T-cell (primary cell): ENCODE results near the gene IL9. TPM values are rescaled to one million over a fixed set of nuclear protein-coding genes. Genes with fewer than 3 reads are reported as not detected.

Experiments used
- ATAC-seq, 4 experiments: fragments of 200-7000 bp in 3 of 4; fragments of 150-1000 bp in 1 of 4; cut with Tn5 transposase; replicated peaks in 1 of 4; 1 replicate in 3 of 4; 2 replicates in 1 of 4; pipeline ENCODE4 v1.10.0; 2021; ENCODE audit warnings: moderate library complexity in 3 of 4, mild to moderate bottlenecking in 2 of 4, moderate number of reproducible peaks in 1 of 4
- CTCF ChIA-PET, 2 donors: fragments of 300-600 bp; sonication (Branson Sonifier 250); formaldehyde crosslinking; loops; one replicate each; lab custom pipeline; 2022; ENCODE audit warnings: antibody characterized with exemption in 2 of 2; lab: Charles Lee
- POLR2A ChIA-PET, 2 donors: fragments of 300-600 bp; sonication (Branson Sonifier 250); formaldehyde crosslinking; loops; one replicate each; lab custom pipeline; 2022; ENCODE audit warnings: antibody characterized with exemption in 2 of 2; lab: Charles Lee
- DNase-seq, 35 experiments: peaks; one replicate each; pipeline versions ENCODE4 v3.0.0 to v3.0.0-alpha.2; 2013 to 2023
- H3K27ac ChIP-seq: one replicate; pipeline ENCODE4 v1.5.1; 2013; ENCODE audit warnings: low read length
- H3K27me3 ChIP-seq, 2 experiments: replicated peaks in 1 of 2; 1 replicate in 1 of 2; 2 replicates in 1 of 2; pipeline versions ENCODE4 v1.6.1 to v1.7.0; 2013; ENCODE audit warnings: low read length in 1 of 2, mixed read lengths in 1 of 2; ENCODE audit not compliant: control insufficient read depth in 2 of 2, insufficient read depth in 2 of 2; ENCODE audit errors: extremely low read depth in 1 of 2
- H3K36me3 ChIP-seq, 2 donors: 1 replicate in 1 of 2; 2 replicates in 1 of 2; pipeline versions ENCODE4 v1.6.1 to v1.7.0; 2013; ENCODE audit warnings: low read length in 1 of 2; ENCODE audit not compliant: control insufficient read depth in 2 of 2, insufficient read depth in 1 of 2; ENCODE audit errors: extremely low read depth in 1 of 2
- H3K4me1 ChIP-seq, 2 experiments: 1 replicate in 1 of 2; 2 replicates in 1 of 2; pipeline versions ENCODE4 v1.6.1 to v1.7.0; 2013; ENCODE audit warnings: low read length in 2 of 2, mixed read lengths in 1 of 2; ENCODE audit not compliant: insufficient read depth in 2 of 2, control insufficient read depth in 1 of 2; ENCODE audit errors: extremely low read depth in 1 of 2
- H3K4me3 ChIP-seq, 2 donors: 1 replicate in 1 of 2; 2 replicates in 1 of 2; pipeline versions ENCODE4 v1.5.1 to v1.7.0; 2013; ENCODE audit warnings: mild to moderate bottlenecking in 2 of 2, low read length in 1 of 2, moderate library complexity in 1 of 2; ENCODE audit not compliant: control insufficient read depth in 1 of 2; ENCODE audit errors: extremely low read depth in 1 of 2
- H3K9me3 ChIP-seq: 2 replicates; pipeline ENCODE4 v1.7.0; 2013
- H3K27ac Mint-ChIP-seq, 2 donors: one replicate each; pipeline ENCODE4 v1.8.0; 2020 to 2021; ENCODE audit warnings: mild to moderate bottlenecking in 2 of 2, mixed read lengths in 2 of 2
- H3K27me3 Mint-ChIP-seq, 2 donors: one replicate each; pipeline ENCODE4 v1.8.0; 2021 to 2022; ENCODE audit warnings: mixed read lengths in 2 of 2
- H3K36me3 Mint-ChIP-seq: one replicate; pipeline ENCODE4 v1.8.0; 2021; ENCODE audit warnings: mixed read lengths
- H3K4me1 Mint-ChIP-seq, 3 donors: one replicate each; pipeline ENCODE4 v1.8.0; 2020 to 2022; ENCODE audit warnings: mixed read lengths in 3 of 3, mild to moderate bottlenecking in 1 of 3
- H3K4me3 Mint-ChIP-seq, 3 donors: one replicate each; pipeline ENCODE4 v1.8.0; 2020 to 2022; ENCODE audit warnings: mild to moderate bottlenecking in 3 of 3, mixed read lengths in 3 of 3, moderate library complexity in 3 of 3
- H3K9me3 Mint-ChIP-seq, 3 donors: one replicate each; pipeline ENCODE4 v1.8.0; 2020 to 2022; ENCODE audit warnings: mixed read lengths in 3 of 3
- WGBS: methylation state at CpG from one replicate; pipeline ENCODE4 v1.1.5; 2013; ENCODE audit warnings: missing lambda C conversion rate; ENCODE audit not compliant: insufficient coverage; 5-methylcytosine and 5-hydroxymethylcytosine counted together
- total RNA-seq, 35 experiments: library from RNA in 6 of 35; stranded (reverse) in 6 of 35; fragments of 120-200 nt in 1 of 35; gene quantifications; one replicate each; pipeline versions ENCODE4 v1.2.1 to v1.2.4 and lab custom pipeline; 2013 to 2026

The IL9 gene
- total RNA-seq, 5 donors from 2014 or later (not counting 1 experiment from before 2014, with no cell fraction given): not detected

- Histone ChIP-seq H3K27ac (no peak overlapping the region), H3K27me3 (peaks cover 6 to 13% of the 10 kb centered on the region in 2 experiments), H3K4me3 (no peak overlapping the region), H3K4me1 (no peaks in the 10 kb centered on the region), H3K9me3 (no peaks in the 10 kb centered on the region), H3K36me3 (no peaks in the 10 kb centered on the region)
- H3K27me3 Mint-ChIP-seq: peaks cover 30 to 42% of the 10 kb centered on the region in 2 donors
- no peak overlapping the region for H3K4me3 Mint-ChIP-seq
- H3K27ac Mint-ChIP-seq: no peak overlapping the region
- no peaks in the 10 kb centered on the region for H3K9me3 Mint-ChIP-seq
- DNase-seq: no peak
- ChIA-PET CTCF (no interaction called here), POLR2A (no interaction called here)
- no peak for ATAC-seq
- H3K4me1 Mint-ChIP-seq: peaks cover 0 to 16% (median 8%) of the 10 kb centered on the region in 3 donors
- 100% methylated on average over 2 of the region's 5 CpGs for WGBS
- H3K36me3 Mint-ChIP-seq: no peaks in the 10 kb centered on the region
These were observed 19.9 kb upstream of the IL9 start for GRCh38 chr5:135915466-135916001.

- Histone ChIP-seq H3K4me1 (no peaks in the 10 kb centered on the region), H3K27me3 (peaks cover 6 to 18% of the 10 kb centered on the region in 2 experiments), H3K9me3 (no peaks in the 10 kb centered on the region), H3K4me3 (no peak overlapping the region), H3K27ac (no peak overlapping the region), H3K36me3 (no peaks in the 10 kb centered on the region)
- Mint-ChIP-seq H3K4me1 (peaks cover 0 to 16% (median 8%) of the 10 kb centered on the region in 3 donors), H3K27ac (peak overlapping the region in 1 of 2 donors; percentile 12), H3K27me3 (peaks cover 45 to 51% of the 10 kb centered on the region in 2 donors), H3K9me3 (no peaks in the 10 kb centered on the region), H3K36me3 (no peaks in the 10 kb centered on the region), H3K4me3 (no peak overlapping the region)
- ATAC-seq (no peak), DNase-seq (no peak)
- ChIA-PET POLR2A (no interaction called here), CTCF (no interaction called here)
- 42% methylated on average over 2 of the region's 4 CpGs for WGBS
These were observed 18.3 kb upstream of the IL9 start for GRCh38 chr5:135913713-135914626.

GRCh38 chr5:135905144-135905543 lies 9.5 kb upstream of the IL9 start:
- no peaks in the 10 kb centered on the region for H3K4me1 ChIP-seq
- no peaks in the 10 kb centered on the region for H3K4me1 Mint-ChIP-seq
- no peak overlapping the region for H3K27ac ChIP-seq
- no peaks in the 10 kb centered on the region for H3K36me3 ChIP-seq
- H3K4me3 ChIP-seq: no peak overlapping the region
- ATAC-seq (no peak), DNase-seq (no peak)
- no peak overlapping the region for H3K4me3 Mint-ChIP-seq
- H3K27ac Mint-ChIP-seq: no peak overlapping the region
- H3K36me3 Mint-ChIP-seq: no peaks in the 10 kb centered on the region
- POLR2A ChIA-PET: no interaction called here
- H3K27me3 Mint-ChIP-seq: peaks cover 24 to 32% of the 10 kb centered on the region in 2 donors
- CTCF ChIA-PET: no interaction called here
- peaks cover 0 to 20% of the 10 kb centered on the region in 2 experiments for H3K27me3 ChIP-seq
- no peaks in the 10 kb centered on the region for H3K9me3 ChIP-seq
- WGBS: no CpG with 5 or more reads among the region's 1 CpG
- no peaks in the 10 kb centered on the region for H3K9me3 Mint-ChIP-seq

- DNase-seq: no peak
- H3K9me3 ChIP-seq: no peaks in the 10 kb centered on the region
- Mint-ChIP-seq H3K27ac (no peak overlapping the region), H3K27me3 (peaks cover 20 to 30% of the 10 kb centered on the region in 2 donors), H3K9me3 (no peaks in the 10 kb centered on the region), H3K4me3 (no peak overlapping the region), H3K36me3 (no peaks in the 10 kb centered on the region), H3K4me1 (no peaks in the 10 kb centered on the region)
- ChIA-PET POLR2A (no interaction called here), CTCF (interaction anchor here in 1 of 2 donors (1.5 kb wide), 1 partner anchor 10 kb away, joined by 4 read pairs; no protein-coding TSS in a partner anchor)
- ATAC-seq: no peak
- no peak overlapping the region for H3K4me3 ChIP-seq
- H3K27ac ChIP-seq: no peak overlapping the region
- WGBS: 95% methylated on average over 2 of the region's 3 CpGs
- no peaks in the 10 kb centered on the region for H3K4me1 ChIP-seq
- H3K36me3 ChIP-seq: no peaks in the 10 kb centered on the region
- peaks cover 0 to 18% of the 10 kb centered on the region in 2 experiments for H3K27me3 ChIP-seq
These were observed 6.0 kb upstream of the IL9 start for GRCh38 chr5:135901633-135902032.

GRCh38 chr5:135900276-135900675 lies 4.6 kb upstream of the IL9 start:
- Mint-ChIP-seq H3K4me1 (no peaks in the 10 kb centered on the region), H3K27me3 (peaks cover 31 to 39% of the 10 kb centered on the region in 2 donors), H3K9me3 (no peaks in the 10 kb centered on the region), H3K27ac (no peak overlapping the region), H3K4me3 (no peak overlapping the region), H3K36me3 (no peaks in the 10 kb centered on the region)
- ChIA-PET CTCF (interaction anchor here in 1 of 2 donors (0.7 to 1.5 kb wide), 2 partner anchors 9 to 87 kb away, joined by 4 to 5 read pairs; no protein-coding TSS in a partner anchor), POLR2A (no interaction called here)
- no peak overlapping the region for H3K27ac ChIP-seq
- no peaks in the 10 kb centered on the region for H3K9me3 ChIP-seq
- ATAC-seq (no peak), DNase-seq (no peak)
- no peaks in the 10 kb centered on the region for H3K4me1 ChIP-seq
- H3K36me3 ChIP-seq: no peaks in the 10 kb centered on the region
- H3K27me3 ChIP-seq: peaks cover 2 to 18% of the 10 kb centered on the region in 2 experiments
- no peak overlapping the region for H3K4me3 ChIP-seq
- WGBS: no CpG with 5 or more reads among the region's 3 CpGs

- DNase-seq (no peak), ATAC-seq (no peak)
- Histone ChIP-seq H3K27me3 (peaks cover 2 to 12% of the 10 kb centered on the region in 2 experiments), H3K9me3 (no peaks in the 10 kb centered on the region), H3K36me3 (no peaks in the 10 kb centered on the region), H3K4me1 (no peaks in the 10 kb centered on the region), H3K27ac (no peak overlapping the region), H3K4me3 (no peak overlapping the region)
- H3K9me3 Mint-ChIP-seq: no peaks in the 10 kb centered on the region
- WGBS: 90% methylated on average over 3 of the region's 6 CpGs
- no peaks in the 10 kb centered on the region for H3K36me3 Mint-ChIP-seq
- POLR2A ChIA-PET: no interaction called here
- CTCF ChIA-PET: no interaction called here
- no peak overlapping the region for H3K4me3 Mint-ChIP-seq
- no peaks in the 10 kb centered on the region for H3K4me1 Mint-ChIP-seq
- H3K27me3 Mint-ChIP-seq: peaks cover 35 to 42% of the 10 kb centered on the region in 2 donors
- H3K27ac Mint-ChIP-seq: no peak overlapping the region
These were observed 3.0 kb upstream of the IL9 start for GRCh38 chr5:135898651-135899050.
